ENCODE data around the gene LYST.

The LYST gene

GRCh38 chr1:235883261-235883927 is 16.7 kb upstream of the LYST start:
- no peak for DNase-seq (ENCODE audit: low read depth)

GRCh38 chr1:235882816-235883215 is 16.1 kb upstream of the LYST start:
- no peak for DNase-seq (ENCODE audit: low read depth)

GRCh38 chr1:235881930-235882700 is 15.4 kb upstream of the LYST start:
- DNase-seq (ENCODE audit: low read depth) = no peak

GRCh38 chr1:235878082-235878811 is 11.5 kb upstream of the LYST start:
- no peak for DNase-seq (ENCODE audit: low read depth)

GRCh38 chr1:235876402-235876841 is 9.7 kb upstream of the LYST start:
- DNase-seq (ENCODE audit: low read depth) = no peak

- DNase-seq (ENCODE audit: low read depth) = no peak
Observed at GRCh38 chr1:235875036-235875597, 8.4 kb upstream of the LYST start.

- DNase-seq (ENCODE audit: low read depth) = no peak
Observed at GRCh38 chr1:235874261-235874660, 7.6 kb upstream of the LYST start.

- no peak for DNase-seq (ENCODE audit: low read depth)
Observed at GRCh38 chr1:235873571-235873970, 6.9 kb upstream of the LYST start.

GRCh38 chr1:235873045-235873444 is 6.3 kb upstream of the LYST start:
- no peak for DNase-seq (ENCODE audit: low read depth)

GRCh38 chr1:235872270-235872669 is 5.6 kb upstream of the LYST start:
- DNase-seq (ENCODE audit: low read depth) = no peak

GRCh38 chr1:235867903-235868469 is 1.3 kb upstream of the LYST start:
- DNase-seq (ENCODE audit: low read depth) = peak; percentile 45

- DNase-seq (ENCODE audit: low read depth) = peak; percentile 95
Observed at GRCh38 chr1:235866913-235867845, 473 bp upstream of the LYST start.

GRCh38 chr1:235865565-235866204 is 1.0 kb downstream of the LYST start:
- peak; percentile 1 for DNase-seq (ENCODE audit: low read depth)

- DNase-seq (ENCODE audit: low read depth) = no peak
Observed at GRCh38 chr1:235864931-235865525, 1.7 kb downstream of the LYST start.

GRCh38 chr1:235864469-235864868 is 2.2 kb downstream of the LYST start:
- DNase-seq (ENCODE audit: low read depth) = no peak

- DNase-seq (ENCODE audit: low read depth) = no peak
Observed at GRCh38 chr1:235863699-235864093, 3.0 kb downstream of the LYST start.

- DNase-seq (ENCODE audit: low read depth) = no peak
Observed at GRCh38 chr1:235861857-235862256, 4.8 kb downstream of the LYST start.

GRCh38 chr1:235860829-235861228 is 5.9 kb downstream of the LYST start:
- no peak for DNase-seq (ENCODE audit: low read depth)

- DNase-seq (ENCODE audit: low read depth) = no peak
Observed at GRCh38 chr1:235859789-235860188, 6.9 kb downstream of the LYST start.

GRCh38 chr1:235858766-235859165 is 7.9 kb downstream of the LYST start:
- DNase-seq (ENCODE audit: low read depth) = no peak

Measured in T-helper 22 cell (primary cell).